Activated gamma-delta T cell (primary cell): ENCODE data around the gene UQCRC2.
"Not testable (repeated sequence)": the region's sequence is repeated elsewhere in the genome, so short reads cannot be mapped to it uniquely, and the experiment has no call there.

Experiments
- DNase-seq: peaks from one replicate; lab custom pipeline; 2025; lab: John Stamatoyannopoulos, UW

The UQCRC2 gene

GRCh38 chr16:21982108-21982507 lies 28.9 kb downstream of the UQCRC2 start:
- no peak for DNase-seq

- no peak for DNase-seq
These were observed 30.9 kb downstream of the UQCRC2 start for GRCh38 chr16:21984062-21984461.

DNA sequence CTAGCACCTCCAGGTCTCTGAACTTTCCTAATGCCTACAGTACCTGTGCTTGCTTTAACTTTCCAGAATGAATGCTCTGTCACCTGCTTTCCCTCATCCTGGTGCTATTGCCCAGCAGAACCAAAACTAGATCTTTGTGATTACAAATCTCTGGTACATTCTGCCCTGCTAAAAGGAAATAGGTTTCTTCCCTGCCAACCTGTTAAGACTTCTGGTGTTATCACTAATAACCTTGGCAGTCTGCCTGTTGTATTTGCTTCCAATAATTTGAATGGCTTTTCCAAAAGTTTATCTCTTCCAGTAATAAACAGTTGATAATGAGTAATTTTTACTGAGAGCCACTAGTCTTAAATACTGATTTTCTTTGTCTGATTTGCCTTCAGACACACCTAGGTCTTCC lies 32.4 kb downstream of the UQCRC2 start:
- DNase-seq = no peak

GRCh38 chr16:21986692-21987246 lies 33.6 kb downstream of the UQCRC2 start:
- DNase-seq = no peak

- DNase-seq = no peak
These were observed 34.3 kb downstream of the UQCRC2 start for GRCh38 chr16:21987498-21987897.

DNA sequence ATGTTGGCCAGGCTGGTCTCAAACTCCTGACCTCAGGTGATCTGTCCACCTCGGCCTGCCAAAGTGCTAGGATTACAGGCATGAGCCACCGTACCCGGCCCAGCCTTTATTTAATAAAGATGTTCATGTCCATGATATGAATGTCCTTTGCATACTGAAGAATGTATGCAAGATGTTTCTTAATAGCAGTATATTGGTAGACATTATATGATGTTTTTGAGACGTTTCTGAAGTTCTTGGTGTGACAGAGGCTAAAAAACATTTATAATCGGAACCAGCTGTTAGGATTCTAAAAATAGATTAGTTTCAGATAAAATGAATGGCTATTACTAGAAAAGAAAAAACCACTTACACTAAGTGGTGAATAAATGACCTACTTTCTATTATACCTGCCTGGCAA lies 36.0 kb downstream of the UQCRC2 start:
- DNase-seq = no peak

GRCh38 chr16:21989751-21990150 lies 36.6 kb downstream of the UQCRC2 start:
- no peak for DNase-seq

DNA sequence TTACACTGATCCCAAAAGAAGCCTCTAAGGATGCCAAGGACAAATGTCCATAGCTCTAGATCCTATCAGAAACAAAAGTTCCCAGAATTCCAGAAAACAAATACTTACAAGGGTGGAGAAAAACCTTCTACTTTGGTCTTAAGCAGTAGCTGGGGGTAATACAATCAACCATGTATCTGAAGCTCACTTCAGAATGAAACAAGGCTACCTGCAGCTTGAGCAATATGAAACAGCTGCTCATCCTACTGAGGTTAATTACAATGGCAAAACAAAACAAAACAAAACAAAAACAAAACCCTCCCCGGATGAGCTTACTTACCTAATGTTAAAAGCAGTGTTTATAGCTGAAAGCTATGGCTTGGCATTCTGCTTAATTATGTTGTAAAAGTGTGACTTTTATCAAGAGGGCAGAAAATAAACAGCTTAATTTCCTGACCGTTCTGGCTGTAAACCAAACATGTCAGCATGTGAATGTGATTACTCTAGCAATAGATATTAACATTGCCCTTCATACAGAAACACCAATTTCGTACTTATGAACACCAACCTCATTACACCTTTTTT lies 37.3 kb downstream of the UQCRC2 start:
- DNase-seq = no peak

DNA sequence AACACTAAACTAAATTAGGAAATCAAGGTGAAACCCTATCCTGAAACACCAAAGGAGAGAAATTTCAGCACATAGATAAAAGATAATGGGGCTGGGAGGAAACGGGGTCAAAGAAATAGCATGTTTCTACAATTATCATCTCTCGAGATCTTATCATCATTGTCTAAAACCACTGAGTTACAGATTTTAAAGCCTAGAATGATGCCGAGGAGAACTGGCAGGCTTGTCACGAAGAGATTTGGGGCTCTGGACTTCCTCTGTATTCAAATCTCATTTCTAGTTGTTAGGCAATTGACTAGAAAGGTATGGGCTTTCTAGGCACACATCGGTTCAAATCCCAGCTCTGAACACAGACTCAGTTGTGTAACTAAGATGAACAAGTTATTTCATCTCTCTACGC lies 38.5 kb downstream of the UQCRC2 start:
- no peak for DNase-seq

GRCh38 chr16:21994856-21995465 lies 41.8 kb downstream of the UQCRC2 start:
- no peak for DNase-seq

- DNase-seq = no peak
These were observed 43.9 kb downstream of the UQCRC2 start for GRCh38 chr16:21996923-21997696.

DNA sequence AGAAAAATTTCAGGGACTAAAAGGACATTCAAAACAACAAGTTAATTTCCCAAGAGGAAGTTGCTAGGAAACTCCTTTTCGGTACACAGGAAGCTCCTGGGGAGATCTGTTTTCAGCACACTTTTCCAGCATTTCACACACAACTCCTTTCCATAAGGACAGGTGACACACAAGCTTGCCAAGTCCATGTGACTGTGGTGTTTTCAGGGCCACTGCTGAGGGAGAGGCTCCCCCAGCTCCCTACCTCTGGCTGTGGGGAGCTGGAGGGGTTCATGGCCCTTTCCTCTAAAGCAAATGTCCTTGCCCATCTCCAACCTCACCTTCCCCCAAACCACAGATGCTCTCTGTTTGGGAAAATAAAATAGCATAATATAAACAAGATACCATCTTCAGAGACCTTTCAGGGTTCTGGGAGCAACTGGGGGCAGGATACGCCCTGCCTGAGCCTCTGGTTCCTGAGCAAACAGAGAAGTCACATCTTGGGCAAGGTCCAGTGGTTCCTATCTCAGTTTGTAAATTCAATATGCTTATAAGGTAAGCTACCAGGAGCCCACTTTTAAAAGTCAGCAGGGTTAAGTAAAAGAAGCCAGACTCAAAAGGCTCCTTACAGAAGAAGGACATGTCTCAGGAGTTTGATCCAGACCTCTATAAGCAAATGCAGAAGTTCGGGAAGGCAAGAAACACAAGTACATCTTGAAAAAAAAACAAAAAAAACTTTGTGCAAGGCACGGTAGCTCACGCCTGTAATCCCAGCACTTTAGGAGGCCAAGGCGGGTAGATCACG lies 44.7 kb downstream of the UQCRC2 start:
- DNase-seq = no peak

DNA sequence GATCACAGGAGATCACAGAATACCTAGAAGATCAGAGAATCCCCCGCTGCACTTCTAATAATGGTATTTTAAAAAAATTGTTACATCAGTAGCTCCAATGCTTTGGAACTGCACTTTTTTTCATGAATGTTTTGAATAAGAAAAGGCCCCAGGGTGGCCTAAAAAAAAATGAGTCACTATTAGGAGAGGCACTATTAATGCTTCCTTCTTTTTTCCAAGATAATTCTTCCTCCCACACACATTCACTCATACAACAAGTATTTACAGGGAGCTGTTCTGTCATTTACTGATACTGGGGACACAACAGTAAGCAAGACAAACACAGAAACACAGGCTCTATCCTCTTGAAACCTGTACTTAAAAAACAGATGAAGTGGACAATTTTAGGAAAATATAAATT lies 48.4 kb downstream of the UQCRC2 start:
- DNase-seq = no peak

GRCh38 chr16:22002047-22002446 lies 48.9 kb downstream of the UQCRC2 start:
- not testable (repeated sequence) for DNase-seq

- DNase-seq = no peak
These were observed 50.0 kb downstream of the UQCRC2 start for GRCh38 chr16:22003195-22003594.

GRCh38 chr16:22004341-22004740 lies 51.2 kb downstream of the UQCRC2 start:
- no peak for DNase-seq

GRCh38 chr16:22005746-22006145 lies 52.6 kb downstream of the UQCRC2 start:
- DNase-seq = no peak

GRCh38 chr16:22006636-22007035 lies 53.5 kb downstream of the UQCRC2 start:
- no peak for DNase-seq

- no peak for DNase-seq
These were observed 54.0 kb downstream of the UQCRC2 start for GRCh38 chr16:22007159-22007508.

DNA sequence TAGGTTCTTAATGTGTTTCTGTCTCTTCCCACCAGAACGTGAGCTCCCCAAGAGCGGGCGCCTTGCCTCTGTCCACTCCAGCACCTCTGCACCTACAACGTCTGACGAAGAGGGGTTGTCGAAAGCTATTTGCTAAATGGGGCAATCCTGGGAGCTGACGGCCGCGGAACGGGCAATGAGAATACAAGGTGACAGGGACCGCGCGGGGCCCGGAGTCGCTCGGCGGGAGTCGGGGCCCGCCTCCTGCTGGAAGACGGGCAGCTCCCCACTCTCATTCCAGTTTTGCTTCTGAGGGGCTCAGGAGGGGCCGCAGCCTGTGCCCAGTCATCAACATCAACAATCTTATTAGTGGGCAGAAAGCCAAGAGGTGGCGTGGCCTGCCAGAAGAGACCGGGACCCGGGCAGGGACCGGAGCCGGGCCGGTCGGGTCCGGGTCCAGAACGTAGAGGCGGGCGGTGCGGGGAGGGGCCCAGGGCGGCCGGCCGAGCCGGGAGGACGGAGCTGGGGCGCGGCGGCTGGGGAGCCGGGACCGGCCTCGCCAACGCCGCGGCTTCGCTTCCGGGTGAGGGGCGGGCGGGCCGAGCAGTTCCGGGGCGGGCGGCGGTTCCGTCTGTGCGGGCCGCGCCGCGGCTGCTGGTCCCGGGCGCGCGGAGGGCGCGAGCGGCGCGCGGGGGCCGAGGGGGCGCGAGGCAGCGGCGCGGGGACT lies 54.5 kb downstream of the UQCRC2 start, which contains the start of gene MOSMO:
Gene MOSMO (plus strand): TSS at position 603 of the 706 bp plus-strand sequence. CDS start 191 bp downstream, outside the sequence.
- DNase-seq = peak; percentile 57

DNA sequence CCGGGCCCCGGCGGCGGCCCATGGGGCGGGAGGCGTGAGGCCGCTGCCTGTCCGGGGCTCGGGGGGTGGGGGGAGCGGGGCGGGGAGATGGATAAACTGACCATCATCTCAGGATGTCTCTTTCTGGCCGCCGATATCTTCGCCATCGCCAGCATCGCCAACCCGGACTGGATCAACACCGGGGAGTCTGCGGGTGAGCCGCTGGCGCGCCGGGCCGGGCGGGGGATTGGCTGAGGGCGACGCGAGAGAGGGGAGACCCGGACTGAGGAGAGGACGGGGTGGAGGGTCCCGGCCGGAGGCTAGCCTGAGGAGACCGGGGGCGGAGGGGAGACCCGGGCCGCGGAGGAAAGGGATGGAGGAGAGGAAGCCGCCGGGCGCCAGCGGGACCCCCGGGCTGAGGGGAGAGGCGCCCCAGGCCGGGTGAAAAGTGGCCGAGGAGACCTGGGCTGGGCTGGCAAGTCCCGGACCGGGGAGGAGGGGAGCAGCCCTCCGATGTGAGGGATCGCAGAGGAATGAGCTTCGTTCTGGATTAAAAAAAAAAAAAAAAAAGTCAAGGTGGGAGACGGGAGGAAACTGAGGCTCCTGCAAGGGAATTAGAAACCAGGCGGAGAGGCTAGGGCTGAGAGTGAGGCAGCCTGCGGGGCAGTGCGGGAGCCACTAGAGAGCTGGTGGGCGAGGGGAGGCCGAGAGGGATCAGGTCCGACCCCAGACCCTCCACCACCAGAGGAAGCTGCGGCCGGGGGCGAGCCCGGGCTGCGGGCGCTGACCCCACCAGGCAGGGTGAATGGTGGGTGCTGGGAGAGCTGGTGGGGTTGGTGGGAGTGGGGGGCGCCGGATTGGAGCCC lies 55.3 kb downstream of the UQCRC2 start:
- peak; percentile 22 for DNase-seq
